ENCODE data around the gene ACER3.

Gene ACER3

GRCh38 chr11:76832361-76832760, 28.4 kb upstream of the ACER3 start:
- Histone ChIP-seq H3K27me3 (ENCODE audit: insufficient read depth, low read length, poor library complexity) (no peaks in the 10 kb centered on the region), H3K18ac (ENCODE audit: low read length) (no peak overlapping the region), H3K27ac (ENCODE audit: low read depth, low read length) (no peak overlapping the region), H4K8ac (ENCODE audit: low read depth, low read length) (no peak overlapping the region), H3K79me1 (ENCODE audit: low read length) (no peaks in the 10 kb centered on the region), H3K9ac (ENCODE audit: low read length) (no peak overlapping the region), H2BK120ac (ENCODE audit: low read depth, low read length) (no peak overlapping the region), H3K56ac (ENCODE audit: low read length) (no peak overlapping the region), H3K4me2 (ENCODE audit: low read length) (no peak overlapping the region), H3K23ac (ENCODE audit: low read length) (no peak overlapping the region), H3K4me3 (ENCODE audit: low read length) (no peak overlapping the region), H3K79me2 (ENCODE audit: control insufficient read depth, insufficient read depth, low read length) (no peaks in the 10 kb centered on the region), H2BK5ac (ENCODE audit: low read length) (no peak overlapping the region), H4K5ac (ENCODE audit: low read length) (no peak overlapping the region), H3K4ac (ENCODE audit: low read depth, low read length) (no peak overlapping the region), H3K4me1 (ENCODE audit: control insufficient read depth, low read depth, low read length) (peaks cover 3% of the 10 kb centered on the region), H3K36me3 (ENCODE audit: control insufficient read depth, insufficient read depth, low read length) (no peaks in the 10 kb centered on the region), H2AK5ac (ENCODE audit: low read length) (no peak overlapping the region), H2BK15ac (replicated peaks; ENCODE audit: low read depth) (no peak overlapping the region)
- DNase-seq = no peak

DNA sequence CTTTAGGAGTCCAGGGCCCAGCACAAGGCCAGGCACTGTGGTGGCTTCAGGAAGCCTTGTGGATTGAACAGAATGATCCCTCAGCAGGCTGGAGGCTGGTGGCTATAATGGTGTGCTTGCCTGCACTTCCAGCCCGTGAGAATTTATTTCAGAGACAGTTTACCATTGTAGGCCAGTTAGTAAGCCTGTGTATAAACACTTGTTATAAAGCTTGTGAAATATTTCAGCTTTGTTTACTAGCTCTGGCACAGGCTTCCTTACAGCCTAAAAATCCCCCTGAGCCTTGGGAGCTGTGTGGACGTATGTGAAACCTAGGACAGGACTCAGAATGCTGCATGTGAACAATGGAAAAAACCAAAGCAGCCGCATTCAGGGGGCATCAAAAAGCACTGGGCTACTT, 26.6 kb upstream of the ACER3 start:
- peaks cover 12% of the 10 kb centered on the region for H3K4me1 ChIP-seq (ENCODE audit: control insufficient read depth, low read depth, low read length)
- no peak overlapping the region for H3K9ac ChIP-seq (ENCODE audit: low read length)
- no peaks in the 10 kb centered on the region for H3K79me2 ChIP-seq (ENCODE audit: control insufficient read depth, insufficient read depth, low read length)
- no peak for DNase-seq
- no peak overlapping the region for H2AK5ac ChIP-seq (ENCODE audit: low read length)
- WGBS (ENCODE audit: extremely low coverage, insufficient coverage, low lambda C conversion rate) = no CpG with 5 or more reads among the region's 3 CpGs
- no peak overlapping the region for H3K56ac ChIP-seq (ENCODE audit: low read length)
- H3K4me3 ChIP-seq (ENCODE audit: low read length) = no peak overlapping the region
- H3K79me1 ChIP-seq (ENCODE audit: low read length) = no peaks in the 10 kb centered on the region
- no peak overlapping the region for H4K8ac ChIP-seq (ENCODE audit: low read depth, low read length)
- H3K4ac ChIP-seq (ENCODE audit: low read depth, low read length) = no peak overlapping the region
- no peaks in the 10 kb centered on the region for H3K36me3 ChIP-seq (ENCODE audit: control insufficient read depth, insufficient read depth, low read length)
- H3K23ac ChIP-seq (ENCODE audit: low read length) = no peak overlapping the region
- no peak overlapping the region for H3K18ac ChIP-seq (ENCODE audit: low read length)
- H3K4me2 ChIP-seq (ENCODE audit: low read length) = no peak overlapping the region
- H2BK120ac ChIP-seq (ENCODE audit: low read depth, low read length) = no peak overlapping the region
- no peaks in the 10 kb centered on the region for H3K27me3 ChIP-seq (ENCODE audit: insufficient read depth, low read length, poor library complexity)
- H2BK5ac ChIP-seq (ENCODE audit: low read length) = no peak overlapping the region
- H3K27ac ChIP-seq (ENCODE audit: low read depth, low read length) = no peak overlapping the region
- H4K5ac ChIP-seq (ENCODE audit: low read length) = no peak overlapping the region
- no peak overlapping the region for H2BK15ac ChIP-seq (replicated peaks; ENCODE audit: low read depth)

- Histone ChIP-seq H3K56ac (ENCODE audit: low read length) (no peak overlapping the region), H3K4me2 (ENCODE audit: low read length) (no peak overlapping the region), H4K8ac (ENCODE audit: low read depth, low read length) (no peak overlapping the region), H3K36me3 (ENCODE audit: control insufficient read depth, insufficient read depth, low read length) (no peaks in the 10 kb centered on the region), H3K9ac (ENCODE audit: low read length) (no peak overlapping the region), H3K4me3 (ENCODE audit: low read length) (no peak overlapping the region), H2BK5ac (ENCODE audit: low read length) (no peak overlapping the region), H3K4me1 (ENCODE audit: control insufficient read depth, low read depth, low read length) (peaks cover 12% of the 10 kb centered on the region), H4K5ac (ENCODE audit: low read length) (no peak overlapping the region), H2AK5ac (ENCODE audit: low read length) (no peak overlapping the region), H3K23ac (ENCODE audit: low read length) (no peak overlapping the region), H3K79me1 (ENCODE audit: low read length) (no peaks in the 10 kb centered on the region), H3K18ac (ENCODE audit: low read length) (no peak overlapping the region), H2BK15ac (replicated peaks; ENCODE audit: low read depth) (no peak overlapping the region), H3K27me3 (ENCODE audit: insufficient read depth, low read length, poor library complexity) (no peaks in the 10 kb centered on the region), H2BK120ac (ENCODE audit: low read depth, low read length) (no peak overlapping the region), H3K79me2 (ENCODE audit: control insufficient read depth, insufficient read depth, low read length) (no peaks in the 10 kb centered on the region), H3K4ac (ENCODE audit: low read depth, low read length) (no peak overlapping the region), H3K27ac (ENCODE audit: low read depth, low read length) (no peak overlapping the region)
- WGBS (ENCODE audit: extremely low coverage, insufficient coverage, low lambda C conversion rate) = no CpG with 5 or more reads among the region's 2 CpGs
- no peak for DNase-seq
Measured at GRCh38 chr11:76835036-76835435, 25.7 kb upstream of the ACER3 start.

DNA sequence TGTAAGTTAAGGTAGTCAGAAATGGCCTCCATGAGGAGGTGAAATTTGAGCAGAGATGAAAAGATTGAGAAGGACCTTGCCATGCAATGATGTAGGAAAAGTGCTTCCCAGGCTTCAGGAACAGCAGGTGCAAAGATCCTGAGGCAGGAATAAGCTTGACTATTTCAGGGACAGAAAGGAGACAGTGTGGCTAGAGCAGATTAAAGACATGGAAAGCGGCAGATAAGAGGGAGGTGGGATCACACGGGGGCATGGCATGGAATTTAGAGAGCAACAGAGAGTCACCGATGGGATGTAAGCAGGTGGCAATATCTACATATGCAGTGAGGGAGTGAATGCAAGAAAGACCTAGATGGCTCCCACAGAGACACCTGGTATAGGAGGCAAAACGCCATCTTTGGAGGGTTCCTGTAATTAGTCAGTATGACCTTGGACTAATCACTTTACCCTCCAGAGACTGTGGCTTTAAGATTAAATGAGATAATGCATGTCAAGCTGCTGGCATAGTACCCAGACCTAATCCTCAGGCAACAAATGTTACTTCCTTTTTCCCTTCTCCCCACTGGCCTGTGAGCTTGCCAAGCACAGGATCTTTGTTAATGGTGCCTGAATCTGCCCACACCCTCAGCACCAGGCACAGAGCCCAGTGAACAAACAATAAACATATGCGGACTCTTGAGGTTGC, 24.6 kb upstream of the ACER3 start:
- no peak overlapping the region for H2BK120ac ChIP-seq (ENCODE audit: low read depth, low read length)
- no peak overlapping the region for H2BK5ac ChIP-seq (ENCODE audit: low read length)
- H4K8ac ChIP-seq (ENCODE audit: low read depth, low read length) = no peak overlapping the region
- H3K36me3 ChIP-seq (ENCODE audit: control insufficient read depth, insufficient read depth, low read length) = no peaks in the 10 kb centered on the region
- no peak overlapping the region for H2AK5ac ChIP-seq (ENCODE audit: low read length)
- no peak overlapping the region for H3K4me3 ChIP-seq (ENCODE audit: low read length)
- no peak for DNase-seq
- no peak overlapping the region for H2BK15ac ChIP-seq (replicated peaks; ENCODE audit: low read depth)
- H3K23ac ChIP-seq (ENCODE audit: low read length) = no peak overlapping the region
- H3K4me2 ChIP-seq (ENCODE audit: low read length) = no peak overlapping the region
- H4K5ac ChIP-seq (ENCODE audit: low read length) = no peak overlapping the region
- H3K79me2 ChIP-seq (ENCODE audit: control insufficient read depth, insufficient read depth, low read length) = no peaks in the 10 kb centered on the region
- H3K56ac ChIP-seq (ENCODE audit: low read length) = no peak overlapping the region
- H3K9ac ChIP-seq (ENCODE audit: low read length) = no peak overlapping the region
- H3K27me3 ChIP-seq (ENCODE audit: insufficient read depth, low read length, poor library complexity) = no peaks in the 10 kb centered on the region
- no peaks in the 10 kb centered on the region for H3K79me1 ChIP-seq (ENCODE audit: low read length)
- no peak overlapping the region for H3K27ac ChIP-seq (ENCODE audit: low read depth, low read length)
- H3K4me1 ChIP-seq (ENCODE audit: control insufficient read depth, low read depth, low read length) = peaks cover 10% of the 10 kb centered on the region
- no peak overlapping the region for H3K4ac ChIP-seq (ENCODE audit: low read depth, low read length)
- no CpG with 5 or more reads among the region's 5 CpGs for WGBS (ENCODE audit: extremely low coverage, insufficient coverage, low lambda C conversion rate)
- H3K18ac ChIP-seq (ENCODE audit: low read length) = no peak overlapping the region

GRCh38 chr11:76836613-76837291, 24.0 kb upstream of the ACER3 start:
- H2AK5ac ChIP-seq (ENCODE audit: low read length) = peak overlapping the region; percentile 86
- no peaks in the 10 kb centered on the region for H3K27me3 ChIP-seq (ENCODE audit: insufficient read depth, low read length, poor library complexity)
- H3K27ac ChIP-seq (ENCODE audit: low read depth, low read length) = no peak overlapping the region
- no peaks in the 10 kb centered on the region for H3K79me1 ChIP-seq (ENCODE audit: low read length)
- no peaks in the 10 kb centered on the region for H3K36me3 ChIP-seq (ENCODE audit: control insufficient read depth, insufficient read depth, low read length)
- no peak overlapping the region for H4K5ac ChIP-seq (ENCODE audit: low read length)
- WGBS (ENCODE audit: extremely low coverage, insufficient coverage, low lambda C conversion rate) = no CpG with 5 or more reads among the region's 11 CpGs
- no peak overlapping the region for H2BK15ac ChIP-seq (replicated peaks; ENCODE audit: low read depth)
- no peak for DNase-seq
- H3K4me3 ChIP-seq (ENCODE audit: low read length) = no peak overlapping the region
- H3K18ac ChIP-seq (ENCODE audit: low read length) = no peak overlapping the region
- H3K79me2 ChIP-seq (ENCODE audit: control insufficient read depth, insufficient read depth, low read length) = no peaks in the 10 kb centered on the region
- peak overlapping the region; percentile 9 for H3K56ac ChIP-seq (ENCODE audit: low read length)
- H3K4ac ChIP-seq (ENCODE audit: low read depth, low read length) = no peak overlapping the region
- H3K9ac ChIP-seq (ENCODE audit: low read length) = no peak overlapping the region
- H3K4me2 ChIP-seq (ENCODE audit: low read length) = no peak overlapping the region
- H2BK120ac ChIP-seq (ENCODE audit: low read depth, low read length) = no peak overlapping the region
- H4K8ac ChIP-seq (ENCODE audit: low read depth, low read length) = no peak overlapping the region
- peaks cover 9% of the 10 kb centered on the region for H3K4me1 ChIP-seq (ENCODE audit: control insufficient read depth, low read depth, low read length)
- no peak overlapping the region for H3K23ac ChIP-seq (ENCODE audit: low read length)
- no peak overlapping the region for H2BK5ac ChIP-seq (ENCODE audit: low read length)
